Islet of Langerhans (tissue), 1 donor: ENCODE measurements around the gene ATOH8.

Source experiments
- FAIRE-seq: peaks from one replicate; lab custom pipeline; 2011; peaks lifted over from hg19 to GRCh38; lab: Jason Lieb, UNC

Gene ATOH8

DNA sequence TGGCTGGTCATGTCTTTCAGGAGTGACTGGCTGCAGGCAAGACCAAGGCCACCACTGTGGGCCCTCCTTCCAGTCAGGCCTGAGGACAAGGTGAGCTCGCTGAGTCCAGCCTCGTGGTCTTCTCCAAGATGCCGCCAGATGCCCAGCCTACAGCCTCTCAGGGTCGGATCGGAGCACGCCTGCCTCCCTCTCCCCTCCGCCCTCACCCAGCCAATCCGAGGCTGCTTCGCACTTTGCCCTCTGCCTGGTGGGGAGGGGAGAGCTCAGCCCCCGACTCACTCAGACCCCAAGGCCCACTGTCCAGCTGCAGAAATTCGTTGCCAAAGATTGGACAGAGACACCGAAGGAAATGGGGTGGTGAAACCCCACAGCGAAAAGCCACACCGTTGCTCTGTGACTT is 33.1 kb downstream of the ATOH8 start:
- FAIRE-seq, result no peak

DNA sequence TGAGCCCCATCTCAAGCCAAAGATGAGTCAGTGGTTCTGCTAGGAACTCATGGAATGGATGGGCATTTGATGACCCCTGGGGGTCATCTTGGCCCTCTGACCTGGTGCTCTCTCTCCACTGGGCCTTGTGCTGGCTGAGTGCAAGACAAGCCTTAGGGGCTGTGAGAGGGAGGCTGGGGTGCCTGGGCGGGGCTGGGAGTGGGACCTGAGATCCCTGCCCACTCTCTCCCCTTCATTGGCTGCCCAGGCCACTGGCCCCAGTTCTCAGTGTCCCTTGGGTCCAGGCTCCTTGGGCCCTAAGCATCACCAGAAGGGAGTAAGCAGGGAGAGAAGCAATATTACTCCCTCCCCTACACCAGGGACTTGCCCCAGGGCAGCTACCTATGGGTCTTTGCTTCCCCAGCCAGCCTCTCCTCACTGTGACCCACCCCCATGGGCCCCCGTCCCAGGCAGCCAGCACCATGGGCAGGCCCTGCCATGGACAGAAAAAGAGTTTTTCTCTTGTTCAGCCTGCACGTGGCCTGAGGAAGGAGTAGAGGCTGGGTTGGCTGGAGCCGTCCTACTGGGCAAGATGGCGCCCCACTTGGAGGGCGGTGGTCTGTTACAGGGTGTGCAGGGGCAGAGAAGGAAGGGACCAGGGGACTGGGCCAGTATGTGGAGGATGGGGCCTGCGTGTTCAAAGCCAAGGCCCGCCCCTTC is 33.6 kb downstream of the ATOH8 start:
- no peak for FAIRE-seq

DNA sequence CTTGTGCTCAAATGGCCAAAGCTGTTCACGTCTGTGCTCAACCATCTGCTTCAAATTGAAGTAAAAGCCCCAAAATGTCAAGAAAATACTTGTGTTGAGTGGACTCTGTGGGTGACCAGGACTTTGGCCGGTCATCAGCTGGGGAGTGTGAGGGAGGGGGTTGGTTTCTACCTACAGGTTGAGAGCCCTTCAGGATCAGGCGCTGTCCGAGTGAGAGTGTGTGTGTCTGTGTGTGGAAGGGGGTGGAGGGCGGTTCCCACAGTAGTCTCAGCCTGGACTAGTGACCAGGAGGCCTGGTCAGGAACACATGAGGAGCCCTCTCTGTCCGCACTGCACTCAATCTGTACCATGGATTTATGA is 34.2 kb downstream of the ATOH8 start:
- FAIRE-seq, result no peak

DNA sequence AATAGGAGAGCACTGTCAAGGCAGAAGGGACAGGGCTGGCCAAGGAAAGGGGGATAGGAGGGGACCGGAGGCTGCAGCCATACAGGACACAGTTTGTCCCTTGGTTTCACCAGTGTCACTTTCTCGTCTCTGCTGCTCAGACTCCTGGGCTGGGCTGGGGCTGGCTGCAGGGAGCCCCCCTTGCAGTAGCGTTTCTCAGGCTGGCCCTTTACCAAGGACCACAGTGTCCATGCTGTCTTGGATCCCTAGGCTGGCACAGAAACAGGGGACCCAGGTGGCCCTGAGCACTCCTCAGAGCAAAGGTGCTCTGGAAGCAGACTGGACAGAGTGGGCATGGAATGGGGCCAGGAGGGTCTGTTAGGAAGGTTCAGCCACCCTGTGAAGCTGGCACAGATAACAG is 34.8 kb downstream of the ATOH8 start:
- no peak for FAIRE-seq

DNA sequence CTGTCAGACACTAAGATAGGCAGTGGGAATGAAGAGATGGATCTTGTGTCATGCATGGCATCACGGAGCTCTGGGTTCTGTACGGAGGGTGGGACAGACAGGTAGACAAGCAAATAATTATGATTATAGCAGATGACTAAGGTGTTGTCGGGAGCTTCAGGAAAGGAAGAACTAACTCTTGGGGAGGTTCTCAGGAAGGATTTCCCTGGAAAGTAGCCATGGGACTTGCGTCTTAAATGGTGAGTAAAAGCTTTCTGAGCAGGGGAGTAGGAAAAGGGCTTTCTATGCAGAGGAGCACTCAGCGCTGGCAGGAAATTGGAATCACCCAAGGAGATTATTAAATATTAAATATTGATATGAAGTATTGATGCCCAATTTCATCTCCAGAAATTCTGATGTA is 35.5 kb downstream of the ATOH8 start:
- no peak for FAIRE-seq

DNA sequence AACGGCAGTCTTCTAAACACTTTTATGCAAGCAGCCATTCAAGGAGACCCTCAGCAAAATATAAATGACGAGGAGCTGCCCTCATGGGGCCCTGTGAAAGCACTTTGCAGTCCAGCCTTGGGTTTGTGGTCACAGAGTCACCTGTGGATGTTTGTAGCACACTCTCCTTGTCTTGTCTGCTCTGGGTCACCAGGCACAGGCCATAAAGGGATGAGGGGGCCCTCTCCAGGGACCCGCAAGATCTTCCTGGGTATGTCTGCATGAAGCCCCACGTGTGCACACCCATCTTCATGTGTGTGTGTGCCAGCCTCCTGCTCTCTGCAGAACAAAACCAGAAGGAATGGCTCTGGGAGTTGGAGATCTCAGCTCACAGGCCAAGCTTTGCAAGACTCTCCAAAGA is 36.2 kb downstream of the ATOH8 start:
- FAIRE-seq, result no peak

DNA sequence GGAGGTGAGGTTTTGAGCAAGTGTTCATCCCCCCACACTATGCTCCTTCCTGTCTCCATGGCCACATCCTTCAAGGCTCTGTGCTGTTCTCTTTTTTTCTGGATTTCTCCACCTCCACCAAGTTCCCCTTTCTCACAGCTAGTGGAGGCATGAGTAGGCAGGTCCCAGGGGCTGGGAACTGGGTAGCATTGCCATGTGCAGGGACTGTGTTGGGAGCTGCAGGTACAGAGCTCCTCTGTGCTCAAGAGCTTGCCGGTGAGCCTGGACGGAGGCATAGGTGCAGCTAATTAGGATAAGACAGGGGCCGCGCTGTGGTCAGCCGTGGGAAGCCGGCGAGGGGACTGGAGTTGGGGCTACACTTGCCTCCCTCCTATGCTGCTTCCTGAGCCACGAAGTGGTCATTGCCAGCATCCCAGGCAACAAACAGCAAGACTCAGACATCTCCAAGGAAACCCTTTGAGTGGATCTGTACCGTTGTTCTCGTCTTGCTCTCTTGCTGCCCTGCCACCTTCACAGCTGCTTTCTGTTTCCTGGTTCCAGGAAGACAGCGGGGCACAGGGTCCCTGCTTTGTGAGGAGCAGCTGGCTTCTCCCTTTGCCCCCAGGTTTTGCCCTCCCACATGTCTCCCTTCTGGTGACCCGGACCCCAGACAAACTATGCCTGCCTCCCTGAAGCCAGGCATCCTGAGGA is 36.9 kb downstream of the ATOH8 start:
- no peak for FAIRE-seq

DNA sequence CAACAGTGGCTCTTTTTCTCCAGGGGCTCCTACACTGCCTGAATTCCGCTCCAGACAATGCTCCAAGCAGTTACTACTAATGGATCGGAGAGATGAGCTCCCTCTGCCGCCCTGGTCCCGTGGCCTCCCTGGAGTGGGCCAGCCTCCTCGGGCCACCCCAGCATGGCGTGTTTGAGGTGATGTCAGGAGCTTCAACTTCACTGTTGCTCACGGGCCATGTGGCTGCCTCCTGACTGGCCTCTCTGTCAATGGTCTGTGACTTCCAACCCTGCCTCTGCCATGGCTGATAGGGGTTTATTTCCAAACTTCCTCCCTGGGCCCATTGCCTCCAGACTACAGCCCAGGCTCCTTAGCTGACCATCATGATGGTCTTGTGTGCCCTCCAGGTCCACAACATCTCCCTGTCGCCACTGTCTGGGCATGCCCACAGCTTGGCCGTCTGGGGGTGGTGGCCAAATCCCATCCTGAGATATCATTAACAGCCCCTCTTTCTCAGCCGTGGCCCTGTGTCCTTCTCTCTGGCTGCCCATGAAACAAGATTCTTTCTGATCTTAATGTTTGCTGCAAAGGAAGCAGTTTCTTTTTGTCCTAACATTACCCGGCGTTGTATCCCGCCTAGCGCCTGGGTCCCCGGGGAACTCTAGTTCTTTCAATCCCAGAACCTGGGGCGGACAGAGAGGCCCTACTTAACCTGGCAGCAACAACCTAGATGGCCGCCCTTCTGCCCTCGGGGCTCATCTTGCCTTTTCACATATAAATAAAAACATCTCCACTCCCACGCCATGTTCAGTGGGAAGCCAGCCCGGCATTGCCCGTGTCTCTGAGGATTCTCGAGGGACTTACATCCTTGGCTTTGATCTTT is 38.1 kb downstream of the ATOH8 start:
- FAIRE-seq, result no peak

DNA sequence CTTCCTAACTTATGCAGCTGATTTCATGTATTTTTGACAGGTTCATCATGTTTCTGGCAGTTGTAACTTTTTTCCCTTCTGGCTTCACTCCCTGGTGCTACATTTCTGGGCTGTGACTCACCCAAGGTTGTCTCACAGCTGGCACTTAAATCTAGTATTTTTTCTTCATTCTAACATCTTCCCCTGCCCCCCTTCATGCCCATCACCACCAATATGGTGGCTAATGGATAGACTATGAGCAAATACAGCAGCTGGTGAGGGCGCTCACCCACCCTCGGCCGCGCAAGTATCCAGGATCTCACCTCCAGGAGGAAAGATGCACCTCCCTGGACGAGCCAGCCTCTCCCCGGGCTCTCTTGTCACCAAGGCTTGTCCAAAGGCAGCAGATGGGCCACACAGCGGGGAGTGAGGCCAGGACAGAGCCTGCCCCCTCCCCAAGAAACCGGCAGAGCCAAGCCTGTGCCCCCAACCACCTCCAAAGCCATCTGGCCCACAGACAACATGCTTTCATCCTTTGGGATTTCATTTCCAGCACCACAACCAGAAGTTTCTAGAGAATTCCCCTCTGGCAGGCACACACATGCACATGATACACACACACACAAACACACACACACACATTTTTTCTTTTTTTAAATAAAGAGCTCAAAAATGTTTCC is 39.1 kb downstream of the ATOH8 start:
- no peak for FAIRE-seq

DNA sequence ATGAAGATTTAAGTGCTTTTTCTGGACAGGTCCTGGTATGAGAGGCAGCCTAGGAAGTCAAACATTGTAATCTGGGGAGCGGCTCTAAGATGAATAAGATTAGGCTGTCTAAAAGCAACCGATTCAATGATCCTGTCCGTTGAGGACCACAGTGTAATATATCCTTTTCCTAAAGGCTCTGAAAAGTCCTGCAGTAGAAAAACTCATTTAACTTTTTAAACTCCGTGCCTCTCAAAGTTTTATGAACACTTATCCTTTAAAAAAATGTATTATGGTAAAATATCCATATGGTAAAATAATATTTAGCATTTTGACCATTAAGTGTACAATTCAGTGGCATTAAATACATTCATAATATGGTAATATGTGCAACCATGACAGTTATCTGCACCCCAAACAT is 39.8 kb downstream of the ATOH8 start:
- no peak for FAIRE-seq

DNA sequence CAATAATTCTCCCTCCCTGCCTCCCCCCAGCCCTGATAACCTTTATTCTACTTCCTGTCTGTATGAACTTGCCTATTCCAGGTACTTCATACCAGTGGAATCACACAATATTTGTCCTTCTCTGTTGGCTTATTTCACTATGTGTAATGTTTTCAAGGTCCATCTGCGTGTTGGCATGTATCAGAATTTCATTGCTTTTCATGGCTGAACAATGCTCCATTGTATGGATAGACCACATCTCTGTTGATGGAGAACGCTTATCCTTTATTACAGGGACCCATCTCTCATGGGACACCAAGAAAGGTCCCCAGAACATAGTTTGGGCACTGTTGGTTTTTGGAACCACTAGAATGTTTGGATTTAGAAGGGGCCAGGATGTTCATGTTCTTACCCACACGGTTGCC is 40.2 kb downstream of the ATOH8 start:
- FAIRE-seq, result no peak

DNA sequence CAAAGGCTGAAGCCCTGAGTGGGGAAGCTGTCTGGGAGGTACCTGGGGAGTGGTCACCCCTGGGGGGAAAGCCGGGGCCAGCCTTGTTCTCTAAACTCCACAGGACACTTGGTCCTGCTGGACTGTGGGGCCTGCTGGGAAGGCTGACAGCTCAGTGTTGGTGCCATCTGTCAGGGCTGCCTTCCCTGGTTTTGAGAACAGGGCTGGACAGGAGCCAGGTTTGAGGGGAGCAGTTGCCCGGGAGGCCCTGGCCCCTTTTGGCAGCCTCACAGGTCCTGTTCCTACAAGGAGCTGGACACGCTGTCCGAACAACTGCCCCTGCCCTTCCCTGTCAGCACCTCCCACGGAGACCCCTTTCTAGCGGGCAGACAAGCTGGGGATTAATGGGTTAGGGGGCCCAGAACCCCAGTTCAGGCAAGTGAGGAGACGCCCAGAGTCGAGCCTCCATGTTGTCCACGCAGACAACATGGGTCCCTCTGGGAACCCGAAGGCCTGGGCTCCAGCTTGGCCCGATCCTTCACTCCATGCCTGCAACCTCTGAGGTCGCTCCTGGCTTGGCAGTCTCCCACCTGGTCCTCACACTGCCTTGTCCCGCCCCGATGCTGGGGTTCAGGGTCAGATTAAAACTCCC is 40.8 kb downstream of the ATOH8 start:
- FAIRE-seq, result no peak

DNA sequence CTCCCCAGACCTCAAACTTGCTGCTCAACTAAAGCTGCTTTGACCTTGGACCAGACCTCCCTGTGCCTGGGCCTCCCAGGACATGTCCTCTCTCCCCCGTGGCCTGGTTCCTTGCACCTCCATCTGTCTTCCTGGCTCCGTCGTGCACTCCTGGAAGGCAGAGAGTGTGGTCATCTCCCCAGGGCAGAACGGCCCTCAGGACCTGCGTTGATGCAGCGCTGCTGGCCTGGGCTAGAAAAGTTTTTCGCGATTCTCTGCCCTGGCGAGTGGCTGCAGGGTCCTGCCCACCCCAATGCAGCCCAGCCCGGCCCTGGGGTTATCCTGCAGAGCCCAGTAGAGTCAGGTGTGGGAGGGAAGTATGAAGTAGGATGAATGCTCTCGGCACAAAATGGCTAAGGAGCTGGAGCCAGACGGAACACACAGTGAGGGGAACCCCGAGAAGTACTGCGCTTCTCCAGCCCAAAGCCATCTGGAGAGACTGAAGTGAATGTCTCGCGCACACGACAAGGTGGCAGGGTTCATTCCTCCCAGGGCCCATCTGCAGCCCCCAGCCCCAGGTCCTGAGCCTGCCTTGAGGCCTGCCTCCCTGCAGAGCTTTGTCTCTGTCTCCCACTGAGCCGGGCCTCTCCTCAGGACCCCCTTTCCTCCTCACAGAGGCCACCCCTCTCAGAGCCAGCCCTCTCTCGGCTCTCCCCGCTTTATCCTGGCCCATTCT is 41.7 kb downstream of the ATOH8 start:
- FAIRE-seq, result no peak

DNA sequence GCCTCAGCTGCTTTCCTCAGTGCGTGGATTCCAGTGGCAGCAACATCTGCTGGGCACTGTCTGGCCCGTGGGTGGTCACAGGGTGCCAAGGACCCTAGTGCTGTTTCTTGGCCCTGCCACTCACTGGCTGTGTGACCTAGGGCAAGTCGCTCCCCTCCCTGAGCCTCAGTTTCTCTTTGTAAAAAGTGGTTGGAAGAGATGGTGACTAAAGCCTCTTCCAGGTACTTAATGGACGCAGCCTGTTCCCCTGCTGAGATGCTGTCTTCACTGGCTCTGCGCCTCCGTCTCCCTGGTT is 42.2 kb downstream of the ATOH8 start:
- no peak for FAIRE-seq

DNA sequence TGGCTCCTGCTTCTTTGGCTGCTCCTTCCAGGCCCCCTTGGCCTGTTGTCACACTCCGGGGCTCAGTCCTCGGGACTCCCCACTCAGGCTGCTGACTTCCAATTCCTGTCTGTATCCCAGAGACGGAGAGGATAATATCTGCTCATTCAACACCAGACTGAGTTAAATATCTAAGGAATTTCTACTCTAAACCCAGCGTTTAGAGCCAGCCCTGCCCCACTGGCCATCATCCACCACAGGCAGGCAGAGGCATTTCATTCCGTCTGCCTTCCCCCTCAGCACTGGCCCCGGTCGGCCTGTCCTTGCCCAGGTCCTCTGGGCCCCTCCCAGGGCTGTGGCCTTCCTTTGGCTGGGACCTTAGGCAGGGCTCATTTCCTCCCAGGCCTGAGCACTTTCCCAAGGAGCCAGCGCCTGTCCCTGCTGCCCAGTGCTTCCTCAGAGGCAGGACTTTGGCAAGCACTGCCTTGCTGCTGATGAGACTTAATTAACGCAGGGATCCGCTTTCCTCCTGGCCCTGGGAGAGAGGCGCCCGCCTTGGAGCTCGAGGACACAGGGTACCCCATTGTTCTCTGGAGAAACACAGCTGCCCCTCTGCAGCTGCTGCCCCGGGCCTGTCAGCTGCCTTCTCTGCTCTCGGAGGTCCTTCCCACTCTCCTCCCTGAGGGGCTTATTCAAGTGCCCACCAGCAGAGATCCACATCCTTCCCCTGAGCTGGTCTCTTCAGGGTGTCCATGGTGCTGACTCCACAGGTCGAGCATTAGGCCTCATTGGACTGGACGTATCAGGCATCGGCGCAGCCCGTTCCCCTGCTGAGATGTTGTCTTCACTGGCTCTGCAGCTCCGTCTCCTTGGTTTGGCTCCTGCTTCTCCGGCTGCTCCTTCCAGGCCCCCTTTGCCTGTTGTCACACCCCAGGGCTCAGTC is 42.8 kb downstream of the ATOH8 start:
- no peak for FAIRE-seq

DNA sequence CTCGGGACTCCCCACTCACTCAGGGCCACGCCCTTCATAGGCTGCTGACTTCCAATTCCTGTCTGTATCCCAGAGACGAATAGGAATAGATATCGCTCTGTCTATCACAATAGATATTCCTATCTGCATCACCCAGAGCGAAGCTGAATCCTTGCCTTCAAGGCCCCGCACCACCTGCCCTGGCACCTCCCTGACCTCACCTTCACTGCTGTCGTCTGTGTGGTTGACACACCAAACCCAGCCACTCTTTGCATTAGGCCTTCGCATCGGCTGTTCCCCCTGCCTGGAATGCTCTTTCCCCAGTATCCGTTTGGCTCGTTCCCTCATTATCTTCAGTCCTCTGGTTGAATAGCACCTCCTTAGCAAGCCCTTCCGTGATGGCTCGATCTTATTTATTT is 43.5 kb downstream of the ATOH8 start:
- FAIRE-seq, result no peak

DNA sequence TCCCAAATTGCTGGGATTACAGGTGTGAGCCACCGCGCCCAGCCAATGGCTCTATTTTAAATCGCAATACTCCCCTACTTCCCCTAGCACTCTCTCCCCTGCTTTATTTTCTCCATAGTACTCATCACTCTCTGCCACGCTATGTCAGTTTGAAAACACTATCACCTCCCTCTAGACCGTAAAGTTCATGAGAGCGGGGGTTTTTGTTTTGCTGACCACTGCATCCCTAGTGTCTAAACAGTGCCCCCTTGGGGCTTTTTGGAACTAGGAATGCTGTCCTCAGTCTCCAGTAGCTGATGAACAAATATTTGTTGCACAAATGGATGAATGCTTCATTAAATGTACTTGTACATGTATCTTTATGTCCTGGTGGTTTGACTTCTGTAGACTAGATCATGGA is 44.1 kb downstream of the ATOH8 start:
- no peak for FAIRE-seq

DNA sequence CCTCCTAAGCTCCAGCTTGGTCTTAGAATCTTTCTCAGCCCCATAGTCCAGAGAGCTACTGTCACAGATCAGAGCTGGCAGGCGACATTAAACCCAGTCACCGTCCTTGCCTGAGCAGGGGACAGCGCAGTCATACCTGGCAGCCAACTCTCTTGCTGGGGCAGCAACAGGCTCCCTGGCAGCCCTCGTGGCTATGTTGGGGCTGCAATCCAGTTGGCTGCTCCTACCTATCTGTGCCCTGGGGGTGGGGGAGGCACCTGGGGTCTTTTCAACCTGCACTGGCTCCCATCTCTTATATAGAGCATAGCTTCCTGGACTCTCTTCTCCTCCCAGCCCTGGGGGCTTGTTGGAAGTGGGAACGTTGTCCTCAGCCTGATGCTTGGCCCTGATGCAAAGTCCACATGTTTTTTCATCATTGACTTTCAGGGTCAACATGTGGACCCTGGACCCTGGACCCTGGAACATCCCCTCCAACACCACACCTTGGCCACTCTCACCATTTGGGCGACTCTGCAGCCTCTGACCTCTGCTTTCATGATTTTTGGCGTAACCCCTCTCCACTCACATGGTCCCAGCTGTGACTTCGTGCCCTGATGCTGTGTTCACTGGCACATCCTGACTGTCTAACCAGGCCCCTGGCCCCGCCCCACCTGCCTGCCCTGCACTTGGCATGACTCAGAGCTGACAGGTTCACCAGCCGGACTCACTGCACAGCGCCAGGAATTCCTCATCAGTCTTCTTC is 45.6 kb downstream of the ATOH8 start:
- FAIRE-seq, result no peak

DNA sequence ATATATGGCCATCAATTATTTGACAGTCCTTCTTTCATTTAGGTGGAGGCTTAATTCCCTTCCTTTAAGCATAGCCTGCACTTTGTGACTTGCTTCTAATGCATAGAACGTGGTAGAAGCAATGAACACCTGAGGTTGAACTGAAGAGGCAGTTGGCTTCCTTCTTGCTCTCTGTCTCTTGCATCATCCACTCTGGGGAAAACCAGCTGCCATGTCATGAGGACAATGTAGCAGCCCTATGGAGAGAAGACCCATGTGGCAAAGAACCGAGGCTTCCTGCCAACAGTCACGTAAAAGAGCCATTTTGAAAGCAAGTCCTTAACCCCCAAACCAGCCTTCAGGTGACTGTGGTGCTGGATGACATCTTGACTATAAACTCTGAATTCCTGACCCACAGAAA is 46.8 kb downstream of the ATOH8 start:
- no peak for FAIRE-seq

DNA sequence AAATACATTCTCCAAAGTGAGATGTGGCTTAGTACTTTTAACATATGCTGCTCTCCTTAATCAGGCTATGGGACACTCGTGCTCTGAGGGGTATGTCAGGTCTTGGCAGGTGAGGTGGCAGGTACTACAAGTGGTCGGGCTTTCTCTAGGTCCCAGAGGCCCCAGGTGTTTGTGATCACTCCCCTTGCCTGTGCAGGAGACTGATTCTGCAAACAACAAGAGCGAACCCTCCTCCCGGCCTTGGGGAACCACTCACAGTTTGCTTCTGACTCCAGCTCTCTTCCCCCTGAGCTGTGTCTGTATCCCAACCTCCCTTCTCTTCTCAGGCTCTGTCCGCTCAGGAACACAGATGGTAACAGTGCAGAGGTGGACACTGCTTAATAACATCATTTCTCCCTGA is 48.1 kb downstream of the ATOH8 start:
- FAIRE-seq, result no peak
